Gastroesophageal sphincter (tissue), 3 donors: ENCODE measurements around the gene ATP2A3.
A peak's percentile ranks its signal among the peaks of the same experiment; 100 is the strongest.

Experiments used
- POLR2A ChIP-seq, 2 donors: fragments of 450-650 bp; IDR thresholded peaks; one replicate each; pipeline ENCODE4 v1.6.1; 2017; ENCODE audit warnings: antibody characterized with exemption in 2 of 2, mild to moderate bottlenecking in 2 of 2, moderate library complexity in 1 of 2
- TF ChIP-seq, protein P1 (sequence below), 4 experiments: fragments of 200-600 bp in 2 of 4; fragments of 450-650 bp in 2 of 4; sonication (generic) in 1 of 4; IDR thresholded peaks; one replicate each; pipeline ENCODE4 v1.5.1; 2017 to 2019; ENCODE audit warnings: antibody characterized with exemption in 4 of 4, mild to moderate bottlenecking in 2 of 4, moderate library complexity in 2 of 4

DNA sequence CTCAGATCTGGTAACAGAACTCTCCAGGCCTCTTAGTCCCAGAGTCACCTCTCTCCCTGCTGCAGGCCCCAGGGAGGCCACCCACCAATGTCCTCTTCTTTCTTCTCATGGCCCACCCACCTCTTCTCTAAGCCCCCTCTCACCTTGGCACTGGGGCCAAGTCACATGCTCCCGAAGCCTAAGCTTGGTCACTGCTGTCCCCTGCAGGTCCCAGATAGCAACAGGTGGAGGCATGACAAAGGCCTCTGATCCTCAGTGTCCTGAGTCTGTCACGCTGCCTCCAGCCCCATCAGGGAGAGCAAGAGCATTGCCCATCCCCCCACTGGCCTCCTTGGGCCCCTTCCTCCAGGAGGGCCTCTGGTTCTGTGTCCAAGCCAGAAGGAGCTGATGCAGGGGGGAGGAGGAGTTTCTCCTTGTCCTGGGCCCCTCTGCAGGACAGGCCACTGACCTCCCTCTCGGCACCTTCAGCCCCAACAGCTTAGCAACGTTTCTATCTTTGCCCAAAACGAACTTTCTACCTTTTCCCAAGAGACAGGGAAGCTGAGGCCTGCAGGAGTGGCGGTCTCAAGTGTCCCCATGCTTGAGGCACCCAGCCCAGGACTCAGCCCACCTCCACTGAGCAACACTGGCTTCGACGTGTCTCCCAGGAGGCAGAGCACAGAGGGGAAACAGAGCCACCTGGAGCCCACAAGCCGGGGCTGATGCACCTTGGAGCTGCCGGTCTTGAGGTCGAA is 56.6 kb downstream of the ATP2A3 start:
- TF ChIP-seq, protein P1, sequence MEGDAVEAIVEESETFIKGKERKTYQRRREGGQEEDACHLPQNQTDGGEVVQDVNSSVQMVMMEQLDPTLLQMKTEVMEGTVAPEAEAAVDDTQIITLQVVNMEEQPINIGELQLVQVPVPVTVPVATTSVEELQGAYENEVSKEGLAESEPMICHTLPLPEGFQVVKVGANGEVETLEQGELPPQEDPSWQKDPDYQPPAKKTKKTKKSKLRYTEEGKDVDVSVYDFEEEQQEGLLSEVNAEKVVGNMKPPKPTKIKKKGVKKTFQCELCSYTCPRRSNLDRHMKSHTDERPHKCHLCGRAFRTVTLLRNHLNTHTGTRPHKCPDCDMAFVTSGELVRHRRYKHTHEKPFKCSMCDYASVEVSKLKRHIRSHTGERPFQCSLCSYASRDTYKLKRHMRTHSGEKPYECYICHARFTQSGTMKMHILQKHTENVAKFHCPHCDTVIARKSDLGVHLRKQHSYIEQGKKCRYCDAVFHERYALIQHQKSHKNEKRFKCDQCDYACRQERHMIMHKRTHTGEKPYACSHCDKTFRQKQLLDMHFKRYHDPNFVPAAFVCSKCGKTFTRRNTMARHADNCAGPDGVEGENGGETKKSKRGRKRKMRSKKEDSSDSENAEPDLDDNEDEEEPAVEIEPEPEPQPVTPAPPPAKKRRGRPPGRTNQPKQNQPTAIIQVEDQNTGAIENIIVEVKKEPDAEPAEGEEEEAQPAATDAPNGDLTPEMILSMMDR (IDR thresholded peaks at IDR 0.05): peak in 2 of 4 experiments; percentile 11 to 35
- TF ChIP-seq POLR2A (IDR thresholded peaks at IDR 0.05): no peak
